Spleen (tissue), 11 donors: ENCODE results near the gene IQSEC1. TPM values are rescaled to one million over a fixed set of nuclear protein-coding genes. Genes with fewer than 3 reads are reported as not detected.
A peak's percentile ranks its signal among the peaks of the same experiment; 100 is the strongest.

Experiments used
- DNase-seq: peaks from one replicate; pipeline ENCODE4 v3.0.0-alpha.2; 2020
- H3K27ac ChIP-seq, 8 donors: fragments of 200-600 bp; sonication (generic) in 7 of 8; 1 replicate in 4 of 8; 2 replicates in 4 of 8; pipeline versions ENCODE4 v1.5.0 to v1.8.0; 2016 to 2021; ENCODE audit warnings: inconsistent platforms in 4 of 8, mild to moderate bottlenecking in 4 of 8, moderate library complexity in 1 of 8
- H3K27me3 ChIP-seq, 7 donors: fragments of 200-600 bp; sonication (generic) in 6 of 7; replicated peaks in 1 of 7; 1 replicate in 4 of 7; 2 replicates in 3 of 7; pipeline versions ENCODE4 v1.5.0 to v1.8.0; 2016 to 2021; ENCODE audit warnings: inconsistent platforms in 3 of 7, mild to moderate bottlenecking in 1 of 7
- H3K36me3 ChIP-seq, 6 donors: fragments of 200-600 bp; sonication (generic) in 5 of 6; 1 replicate in 4 of 6; 2 replicates in 2 of 6; pipeline versions ENCODE4 v1.5.0 to v1.8.0; 2016 to 2021; ENCODE audit warnings: inconsistent platforms in 2 of 6
- H3K4me1 ChIP-seq, 6 donors: fragments of 200-600 bp; sonication (generic) in 5 of 6; 1 replicate in 3 of 6; 2 replicates in 3 of 6; pipeline versions ENCODE4 v1.5.0 to v1.8.0; 2016 to 2021; ENCODE audit warnings: inconsistent platforms in 3 of 6
- H3K4me3 ChIP-seq, 8 donors: fragments of 200-600 bp; sonication (generic) in 7 of 8; 1 replicate in 4 of 8; 2 replicates in 4 of 8; pipeline versions ENCODE4 v1.5.0 to v1.8.0; 2016 to 2021; ENCODE audit warnings: inconsistent platforms in 4 of 8, mild to moderate bottlenecking in 4 of 8, moderate library complexity in 2 of 8
- H3K9me3 ChIP-seq, 8 donors: fragments of 200-600 bp; sonication (generic) in 7 of 8; 1 replicate in 4 of 8; 2 replicates in 4 of 8; pipeline versions ENCODE4 v1.5.0 to v1.8.0; 2016 to 2021; ENCODE audit warnings: inconsistent platforms in 4 of 8
- POLR2A ChIP-seq, 3 donors: fragments of 450-650 bp; IDR thresholded peaks; one replicate each; pipeline ENCODE4 v1.5.1; 2017; ENCODE audit warnings: antibody characterized with exemption in 3 of 3, mild to moderate bottlenecking in 1 of 3
- POLR2AphosphoS5 ChIP-seq, 3 donors: sonication (generic); formaldehyde crosslinking; IDR thresholded peaks; one replicate each; pipeline ENCODE4 v1.5.1; 2017; ENCODE audit warnings: antibody characterized with exemption in 3 of 3
- WGBS, 5 donors: extraction: QIAGEN DNeasy Blood & Tissue Kit in 3 of 5; methylation state at CpG; one replicate each; pipeline versions ENCODE4 v1.1.5 to v1.1.7; 2013 to 2018; 5-methylcytosine and 5-hydroxymethylcytosine counted together
- intact Hi-C: fragments of 100-400 bp; cut with DNase I; formaldehyde crosslinking; loops from one replicate; pipeline ENCODE4 v1.15.0; 2023; ENCODE audit warnings: low total_unique reads
- polyA plus RNA-seq, 3 donors: library from polyadenylated mRNA; stranded (reverse); fragments of 200-250 nt; gene quantifications; one replicate each; pipeline ENCODE4 v1.2.1, GENCODE V29; 2013
- total RNA-seq, 7 donors: library from RNA; depleted of rRNA in 3 of 7; stranded (reverse); fragments of >200 nt in 3 of 7; fragmentation: NEBNext Ultra II Directional in 4 of 7; extraction: Animal tissue kit (Norgen Biotek cat#: 25700) in 4 of 7; gene quantifications; one replicate each; pipeline versions ENCODE4 v1.1.0 to v1.2.1, GENCODE V29; 2016 to 2021
- TF ChIP-seq, protein P1 (sequence below), 11 experiments: fragments of 200-600 bp in 7 of 11; fragments of 450-650 bp in 4 of 11; sonication (generic) in 4 of 11; IDR thresholded peaks in 8 of 11; conservative IDR thresholded peaks in 3 of 11; 1 replicate in 7 of 11; 2 replicates in 4 of 11; pipeline versions ENCODE4 v1.4.0 to v1.8.0; 2016 to 2021; ENCODE audit warnings: antibody characterized with exemption in 11 of 11, inconsistent platforms in 4 of 11, mild to moderate bottlenecking in 1 of 11
- donor health status: healthy with polysubstance abuse.
- donor health status: DM: no; HTN: no; CAD: no; lungs with moderate emphysema.
- donor health status: DM: no; HTN: no; CAD: no.
- donor health status: Bipolar disorder and iron deficiency.
- donor health status: healthy.
- donor health status: DM: no; HTN: no; CAD: no.
- donor health status: DM: yes; HTN: yes; CAD: no.

IQSEC1 gene
- total and polyA plus RNA-seq, 10 donors: 23.0 to 170 (median 116) TPM

DNA sequence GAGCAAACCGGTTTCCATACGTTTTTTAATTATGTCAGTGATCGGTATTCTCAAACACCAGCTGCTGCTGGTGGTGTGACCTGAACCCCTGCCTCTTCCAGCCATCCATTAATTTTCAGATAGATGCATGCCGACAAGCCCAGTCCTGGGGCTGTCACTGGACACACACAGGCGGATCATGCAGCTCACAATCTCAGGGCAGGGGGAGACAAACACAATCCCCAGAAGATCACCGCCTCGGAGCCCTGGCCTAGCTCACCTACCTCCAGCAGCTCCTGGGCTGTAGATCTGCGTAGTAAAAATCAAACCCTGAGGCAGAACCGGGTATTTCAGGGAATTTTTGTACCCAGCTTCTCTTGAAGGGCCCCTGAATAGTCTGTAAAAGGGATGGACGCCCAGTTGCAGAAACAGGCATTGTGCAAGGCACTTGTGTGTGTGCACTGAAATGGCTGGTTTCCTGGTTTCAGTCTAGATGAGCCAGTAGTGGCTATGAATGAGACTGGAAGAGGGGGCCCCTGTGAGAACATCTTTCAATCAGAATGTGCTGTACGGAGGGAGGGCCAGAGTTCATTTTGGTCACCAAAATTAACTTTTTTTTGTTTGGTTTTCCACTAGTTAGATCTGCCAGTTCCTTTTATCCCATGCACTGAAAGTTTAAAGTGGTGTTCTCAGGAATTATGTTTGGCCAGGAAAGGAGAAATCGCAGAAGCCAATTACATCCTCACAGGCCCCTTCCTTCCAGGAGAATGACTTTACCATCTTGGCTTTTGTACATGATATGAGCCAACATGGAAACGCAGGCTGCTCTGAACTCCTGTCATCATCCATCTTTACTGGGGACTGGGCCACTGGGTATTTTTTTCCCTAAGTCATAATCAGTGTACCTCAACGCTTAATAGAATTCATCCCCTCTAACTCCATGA lies 176.9 kb downstream of the IQSEC1 start:
- TF ChIP-seq, protein P1, sequence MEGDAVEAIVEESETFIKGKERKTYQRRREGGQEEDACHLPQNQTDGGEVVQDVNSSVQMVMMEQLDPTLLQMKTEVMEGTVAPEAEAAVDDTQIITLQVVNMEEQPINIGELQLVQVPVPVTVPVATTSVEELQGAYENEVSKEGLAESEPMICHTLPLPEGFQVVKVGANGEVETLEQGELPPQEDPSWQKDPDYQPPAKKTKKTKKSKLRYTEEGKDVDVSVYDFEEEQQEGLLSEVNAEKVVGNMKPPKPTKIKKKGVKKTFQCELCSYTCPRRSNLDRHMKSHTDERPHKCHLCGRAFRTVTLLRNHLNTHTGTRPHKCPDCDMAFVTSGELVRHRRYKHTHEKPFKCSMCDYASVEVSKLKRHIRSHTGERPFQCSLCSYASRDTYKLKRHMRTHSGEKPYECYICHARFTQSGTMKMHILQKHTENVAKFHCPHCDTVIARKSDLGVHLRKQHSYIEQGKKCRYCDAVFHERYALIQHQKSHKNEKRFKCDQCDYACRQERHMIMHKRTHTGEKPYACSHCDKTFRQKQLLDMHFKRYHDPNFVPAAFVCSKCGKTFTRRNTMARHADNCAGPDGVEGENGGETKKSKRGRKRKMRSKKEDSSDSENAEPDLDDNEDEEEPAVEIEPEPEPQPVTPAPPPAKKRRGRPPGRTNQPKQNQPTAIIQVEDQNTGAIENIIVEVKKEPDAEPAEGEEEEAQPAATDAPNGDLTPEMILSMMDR (IDR thresholded peaks at IDR 0.05 in 8 of 11, conservative IDR thresholded peaks at IDR 0.05 in 3 of 11): peak in 1 of 11 experiments; percentile 20
- TF ChIP-seq POLR2A (IDR thresholded peaks at IDR 0.05): no peak
- Histone ChIP-seq H3K4me1 (peaks cover 0 to 41% (median 18%) of the 10 kb centered on the region in 6 donors), H3K27me3 (no peaks in the 10 kb centered on the region), H3K9me3 (no peaks in the 10 kb centered on the region), H3K27ac (peak overlapping the region in 2 of 8 donors; percentile 38 to 42), H3K36me3 (peaks cover 0 to 45% (median 34%) of the 10 kb centered on the region in 6 donors), H3K4me3 (no peak overlapping the region)
- intact Hi-C loops: no loop called here
- 50 to 70% (median 62%) methylated on average over 11 to 14 of the region's 14 CpGs for WGBS, 5 donors
- no peak for DNase-seq

DNA sequence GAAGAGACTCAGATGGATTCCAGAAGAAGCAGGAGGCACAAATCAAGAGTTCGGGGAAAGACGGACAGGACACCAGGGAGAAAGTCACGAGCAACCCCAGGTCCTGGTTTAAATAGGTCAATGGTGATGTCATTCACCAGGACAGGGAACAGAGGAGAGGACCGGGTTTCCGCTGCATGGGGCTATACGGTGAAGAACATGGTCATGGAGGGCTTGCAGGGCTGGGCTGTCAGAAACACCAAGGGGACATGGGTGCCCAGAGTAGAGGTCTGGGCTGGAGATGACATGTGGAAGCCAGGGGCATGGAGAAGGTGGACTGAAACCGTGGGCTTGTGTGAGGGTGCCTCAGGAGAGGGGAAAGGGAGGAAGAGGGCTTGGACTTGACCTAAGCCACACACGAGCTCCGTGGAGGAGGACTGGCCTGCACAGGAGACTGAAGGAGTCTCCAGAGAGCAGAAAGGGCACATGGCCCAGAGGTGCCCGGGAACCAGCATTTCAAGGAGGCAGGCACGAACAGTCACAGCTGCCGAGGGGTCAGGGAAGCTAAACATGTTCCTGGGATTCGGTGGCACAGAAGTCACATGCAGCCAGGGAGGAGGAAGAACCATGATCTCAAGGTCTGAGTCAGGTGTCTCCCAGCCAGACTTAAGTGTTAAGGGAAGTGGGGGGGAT lies 177.7 kb downstream of the IQSEC1 start:
- Histone ChIP-seq H3K27me3 (peaks cover 0 to 6% (median 0%) of the 10 kb centered on the region in 7 donors), H3K4me1 (peaks cover 0 to 41% (median 18%) of the 10 kb centered on the region in 6 donors), H3K36me3 (peaks cover 0 to 37% (median 26%) of the 10 kb centered on the region in 6 donors), H3K9me3 (no peaks in the 10 kb centered on the region), H3K27ac (peak overlapping the region in 2 of 8 donors; percentile 9 to 42), H3K4me3 (no peak overlapping the region)
- WGBS, 5 donors: 66 to 75% (median 68%) methylated on average over 13 of the region's 13 CpGs
- intact Hi-C loops: no loop called here
- no peak for DNase-seq
- TF ChIP-seq, protein P1 (IDR thresholded peaks at IDR 0.05 in 8 of 11, conservative IDR thresholded peaks at IDR 0.05 in 3 of 11): no peak
- TF ChIP-seq POLR2AphosphoS5 (IDR thresholded peaks at IDR 0.05): peak; percentile 43 to 57 (median 53)

DNA sequence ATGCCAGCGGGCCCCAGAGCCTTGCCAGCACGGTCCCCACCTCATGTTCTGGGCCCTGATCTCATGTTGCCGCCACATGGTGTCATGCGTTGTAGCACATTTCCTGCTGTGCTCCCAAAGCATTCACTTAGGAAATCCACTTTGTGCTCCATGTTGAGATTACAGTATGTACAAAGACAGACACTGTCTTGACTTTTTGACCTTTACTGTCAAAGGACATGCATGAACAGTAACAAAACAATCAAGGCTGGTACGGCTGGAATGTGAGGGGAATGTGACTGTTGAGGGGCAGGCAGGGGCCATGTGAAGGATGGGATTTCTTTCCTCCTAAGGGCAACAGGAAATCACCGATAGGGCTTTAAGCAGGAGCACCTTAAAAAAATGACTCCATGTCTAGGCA lies 178.6 kb downstream of the IQSEC1 start:
- Histone ChIP-seq H3K4me3 (no peak overlapping the region), H3K36me3 (peaks cover 0 to 28% (median 18%) of the 10 kb centered on the region in 6 donors), H3K27me3 (peaks cover 0 to 11% (median 0%) of the 10 kb centered on the region in 7 donors), H3K27ac (no peak overlapping the region), H3K4me1 (peaks cover 0 to 41% (median 18%) of the 10 kb centered on the region in 6 donors), H3K9me3 (no peaks in the 10 kb centered on the region)
- intact Hi-C loops: no loop called here
- WGBS, 5 donors: 62 to 72% (median 67%) methylated on average over 6 of the region's 6 CpGs
- no peak for TF ChIP-seq POLR2AphosphoS5 (IDR thresholded peaks at IDR 0.05)
- TF ChIP-seq POLR2A (IDR thresholded peaks at IDR 0.05): no peak
- TF ChIP-seq, protein P1 (IDR thresholded peaks at IDR 0.05 in 8 of 11, conservative IDR thresholded peaks at IDR 0.05 in 3 of 11): no peak
- no peak for DNase-seq

GRCh38 chr3:12893852-12894251 lies 179.4 kb downstream of the IQSEC1 start:
- Histone ChIP-seq H3K4me1 (peaks cover 0 to 41% (median 18%) of the 10 kb centered on the region in 6 donors), H3K27ac (no peak overlapping the region), H3K9me3 (no peaks in the 10 kb centered on the region), H3K36me3 (peaks cover 0 to 20% (median 10%) of the 10 kb centered on the region in 6 donors), H3K27me3 (peaks cover 0 to 15% (median 0%) of the 10 kb centered on the region in 7 donors), H3K4me3 (no peak overlapping the region)
- TF ChIP-seq, protein P1 (IDR thresholded peaks at IDR 0.05 in 8 of 11, conservative IDR thresholded peaks at IDR 0.05 in 3 of 11): no peak
- peak in 1 of 3 donors; percentile 6 for TF ChIP-seq POLR2AphosphoS5 (IDR thresholded peaks at IDR 0.05)
- no peak for DNase-seq
- WGBS, 5 donors: 78 to 86% (median 82%) methylated on average over 7 to 9 of the region's 9 CpGs
- intact Hi-C loops: no loop called here
